Lung (tissue), 12 donors: ENCODE measurements around the gene CIC. TPM values are rescaled to one million over a fixed set of nuclear protein-coding genes. Genes with fewer than 3 reads are reported as not detected.

Experiments used
- ATAC-seq: fragments of 200-7000 bp; cut with Tn5 transposase; one replicate; pipeline ENCODE4 v1.9.1; 2020; ENCODE audit warnings: moderate number of reproducible peaks; ENCODE audit not compliant: insufficient read depth, low FRiP score
- DNase-seq, 3 donors: peaks; one replicate each; pipeline ENCODE4 v3.0.0-alpha.2; 2013 to 2017
- H3K27ac ChIP-seq, 2 donors: one replicate each; pipeline ENCODE4 v1.5.1; 2013; ENCODE audit warnings: mild to moderate bottlenecking in 2 of 2, moderate library complexity in 2 of 2, control low read depth in 1 of 2, inconsistent platforms in 1 of 2, low read depth in 1 of 2, low read length in 1 of 2
- H3K27me3 ChIP-seq, 3 donors: one replicate each; pipeline ENCODE4 v1.5.1; 2013; ENCODE audit warnings: low read length in 2 of 3; ENCODE audit not compliant: control insufficient read depth in 3 of 3, insufficient read depth in 3 of 3
- H3K36me3 ChIP-seq, 4 donors: one replicate each; pipeline ENCODE4 v1.5.1; 2013; ENCODE audit warnings: low read length in 4 of 4, mild to moderate bottlenecking in 1 of 4, moderate library complexity in 1 of 4; ENCODE audit not compliant: control insufficient read depth in 4 of 4, insufficient read depth in 4 of 4
- H3K4me1 ChIP-seq, 5 donors: one replicate each; pipeline ENCODE4 v1.5.1; 2013; ENCODE audit warnings: low read length in 5 of 5, mild to moderate bottlenecking in 2 of 5, moderate library complexity in 1 of 5; ENCODE audit not compliant: control insufficient read depth in 5 of 5, insufficient read depth in 5 of 5
- H3K4me3 ChIP-seq: one replicate; pipeline ENCODE4 v1.5.1; 2013; ENCODE audit warnings: mild to moderate bottlenecking, control low read depth, moderate library complexity
- H3K9ac ChIP-seq, 2 donors: one replicate each; pipeline ENCODE4 v1.5.1; 2013; ENCODE audit warnings: low read length in 2 of 2, control low read depth in 1 of 2; ENCODE audit not compliant: insufficient read depth in 1 of 2
- H3K9me3 ChIP-seq, 4 donors: one replicate each; pipeline ENCODE4 v1.5.1; 2013; ENCODE audit warnings: low read length in 3 of 4, mild to moderate bottlenecking in 1 of 4, moderate library complexity in 1 of 4; ENCODE audit not compliant: control insufficient read depth in 4 of 4, insufficient read depth in 3 of 4
- CTCF ChIP-seq: IDR thresholded peaks from 2 replicates; pipeline ENCODE4 v1.5.1; 2012; ENCODE audit warnings: mild to moderate bottlenecking; ENCODE audit errors: control extremely low read depth, extremely low read depth
- WGBS, 2 donors: extraction: QIAGEN DNeasy Blood & Tissue Kit; methylation state at CpG; one replicate each; pipeline ENCODE4 v1.1.7; 2013; 5-methylcytosine and 5-hydroxymethylcytosine counted together
- polyA plus RNA-seq, 2 donors: library from polyadenylated mRNA; stranded (reverse); fragments of 200-250 nt; gene quantifications; one replicate each; pipeline ENCODE4 v1.2.1, GENCODE V29; 2013
- total RNA-seq, 2 donors: library from RNA; depleted of rRNA in 1 of 2; stranded (reverse); fragments of >200 nt in 1 of 2; gene quantifications; one replicate each; pipeline ENCODE4 v1.2.1, GENCODE V29; 2014 to 2021
- donor health status: control.
- donor health status: control.
- donor health status: Bipolar disorder and iron deficiency.
- donor health status: healthy.
- donor health status: DM: yes; HTN: yes; CAD: no.

The CIC gene
- total and polyA plus RNA-seq, 4 donors: 31.2 to 84.5 (median 40.6) TPM

GRCh38 chr19:42291435-42291810 is 22.4 kb downstream of the CIC start:
- Histone ChIP-seq H3K9me3 (no peaks in the 10 kb centered on the region), H3K27ac (no peak overlapping the region), H3K9ac (no peak overlapping the region), H3K4me1 (peaks cover 0 to 6% (median 0%) of the 10 kb centered on the region in 5 donors), H3K4me3 (no peak overlapping the region), H3K27me3 (no peaks in the 10 kb centered on the region), H3K36me3 (peaks cover 14 to 87% (median 40%) of the 10 kb centered on the region in 4 donors)
- TF ChIP-seq CTCF: no peak
- no peak for DNase-seq
- WGBS, 2 donors: 78 to 79% methylated on average over 9 of the region's 9 CpGs
- no peak for ATAC-seq

DNA sequence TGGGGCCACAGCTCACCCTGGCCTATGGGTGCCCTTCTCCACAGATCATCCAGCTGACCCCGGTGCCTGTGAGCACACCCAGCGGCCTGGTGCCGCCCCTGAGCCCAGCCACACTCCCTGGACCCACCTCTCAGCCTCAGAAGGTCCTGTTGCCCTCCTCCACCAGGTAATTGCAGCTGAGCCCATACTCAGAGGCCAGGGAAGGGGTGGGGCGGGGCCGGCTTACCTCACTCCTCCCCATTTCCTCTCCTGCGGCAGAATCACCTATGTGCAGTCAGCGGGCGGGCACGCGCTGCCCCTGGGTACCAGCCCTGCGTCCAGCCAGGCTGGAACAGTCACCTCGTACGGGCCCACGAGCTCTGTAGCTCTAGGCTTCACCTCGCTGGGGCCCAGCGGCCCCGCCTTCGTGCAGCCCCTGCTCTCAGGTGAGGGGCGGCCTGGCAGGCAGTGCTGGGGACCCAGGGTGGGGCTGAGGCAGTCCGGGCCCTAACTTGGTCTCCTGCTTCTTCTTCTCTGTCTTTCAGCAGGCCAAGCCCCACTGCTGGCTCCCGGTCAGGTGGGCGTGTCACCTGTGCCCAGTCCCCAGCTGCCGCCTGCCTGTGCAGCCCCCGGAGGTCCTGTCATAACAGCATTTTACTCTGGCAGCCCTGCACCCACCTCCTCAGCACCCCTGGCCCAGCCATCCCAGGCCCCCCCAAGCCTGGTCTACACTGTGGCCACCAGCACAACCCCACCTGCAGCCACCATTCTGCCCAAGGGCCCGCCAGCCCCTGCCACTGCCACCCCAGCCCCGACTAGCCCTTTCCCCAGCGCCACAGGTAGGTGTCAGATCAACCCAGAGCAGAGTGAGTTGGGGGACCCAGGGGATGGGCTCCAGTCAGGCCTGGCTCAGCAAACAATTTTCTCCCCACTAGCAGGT is 23.2 kb downstream of the CIC start:
- no peak for ATAC-seq
- WGBS, 2 donors: 92 to 94% methylated on average over 26 to 27 of the region's 27 CpGs
- no peak for DNase-seq
- Histone ChIP-seq H3K9me3 (no peaks in the 10 kb centered on the region), H3K27me3 (no peaks in the 10 kb centered on the region), H3K27ac (no peak overlapping the region), H3K4me1 (no peaks in the 10 kb centered on the region), H3K9ac (no peak overlapping the region), H3K36me3 (peaks cover 14 to 82% (median 42%) of the 10 kb centered on the region in 4 donors), H3K4me3 (no peak overlapping the region)
- TF ChIP-seq CTCF: no peak

DNA sequence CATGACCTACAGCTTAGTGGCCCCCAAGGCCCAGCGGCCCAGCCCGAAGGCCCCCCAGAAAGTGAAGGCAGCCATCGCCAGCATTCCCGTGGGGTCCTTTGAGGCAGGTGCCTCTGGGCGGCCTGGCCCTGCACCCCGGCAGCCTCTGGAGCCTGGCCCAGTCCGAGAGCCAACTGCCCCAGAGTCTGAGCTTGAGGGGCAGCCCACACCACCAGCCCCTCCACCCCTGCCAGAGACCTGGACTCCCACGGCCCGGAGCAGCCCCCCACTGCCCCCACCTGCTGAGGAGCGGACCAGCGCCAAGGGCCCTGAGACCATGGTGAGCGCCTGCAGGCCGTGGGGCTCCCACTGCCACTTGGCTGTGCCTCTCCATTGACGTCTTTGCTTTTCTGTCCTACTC is 23.9 kb downstream of the CIC start:
- no peaks in the 10 kb centered on the region for H3K9me3 ChIP-seq
- DNase-seq (no peak), ATAC-seq (no peak)
- H3K27ac ChIP-seq: no peak overlapping the region
- no peak for TF ChIP-seq CTCF
- H3K9ac ChIP-seq: no peak overlapping the region
- 92 to 97% methylated on average over 14 of the region's 14 CpGs for WGBS, 2 donors
- no peak overlapping the region for H3K4me3 ChIP-seq
- H3K27me3 ChIP-seq: no peaks in the 10 kb centered on the region
- H3K4me1 ChIP-seq: no peaks in the 10 kb centered on the region
- peaks cover 14 to 75% (median 36%) of the 10 kb centered on the region in 4 donors for H3K36me3 ChIP-seq
